Activated naive CD4-positive, alpha-beta T cell treated with anti-CD3 and anti-CD28 coated beads for 36 hours (primary cell): Measurements from ENCODE around the gene S100A8. TPM values are rescaled to one million over a fixed set of nuclear protein-coding genes. Genes with fewer than 3 reads are reported as not detected.

Experiments
- CTCF ChIA-PET: fragments of 350-600 bp; sonication (Branson Sonifier 250); formaldehyde crosslinking; loops from one replicate; lab custom pipeline; 2021; ENCODE audit warnings: antibody characterized with exemption; lab: Charles Lee
- DNase-seq: peaks from one replicate; pipeline ENCODE4 v3.0.0-alpha.2; 2020
- H3K27ac Mint-ChIP-seq: one replicate; pipeline ENCODE4 v1.8.0; 2021; ENCODE audit warnings: mild to moderate bottlenecking, mixed read lengths
- H3K27me3 Mint-ChIP-seq: one replicate; pipeline ENCODE4 v1.8.0; 2021; ENCODE audit warnings: low read depth, mixed read lengths
- H3K36me3 Mint-ChIP-seq: one replicate; pipeline ENCODE4 v1.8.0; 2021; ENCODE audit warnings: low read depth, mixed read lengths
- H3K4me1 Mint-ChIP-seq: one replicate; pipeline ENCODE4 v1.8.0; 2021; ENCODE audit warnings: low read depth, mixed read lengths
- H3K4me3 Mint-ChIP-seq: one replicate; pipeline ENCODE4 v1.8.0; 2021; ENCODE audit warnings: mild to moderate bottlenecking, moderate library complexity, mixed read lengths
- H3K9me3 Mint-ChIP-seq: one replicate; pipeline ENCODE4 v1.8.0; 2021; ENCODE audit warnings: mixed read lengths
- intact Hi-C: fragments of 100-400 bp; cut with micrococcal nuclease; formaldehyde crosslinking; loops from one replicate; pipeline ENCODE4 v1.15.1; 2023
- total RNA-seq, 2 experiments: library from RNA; stranded (reverse); gene quantifications; one replicate each; pipeline ENCODE4 v1.2.3, GENCODE V29; 2021

S100A8 gene
- total RNA-seq, 2 experiments from 2014 or later = not detected

DNA sequence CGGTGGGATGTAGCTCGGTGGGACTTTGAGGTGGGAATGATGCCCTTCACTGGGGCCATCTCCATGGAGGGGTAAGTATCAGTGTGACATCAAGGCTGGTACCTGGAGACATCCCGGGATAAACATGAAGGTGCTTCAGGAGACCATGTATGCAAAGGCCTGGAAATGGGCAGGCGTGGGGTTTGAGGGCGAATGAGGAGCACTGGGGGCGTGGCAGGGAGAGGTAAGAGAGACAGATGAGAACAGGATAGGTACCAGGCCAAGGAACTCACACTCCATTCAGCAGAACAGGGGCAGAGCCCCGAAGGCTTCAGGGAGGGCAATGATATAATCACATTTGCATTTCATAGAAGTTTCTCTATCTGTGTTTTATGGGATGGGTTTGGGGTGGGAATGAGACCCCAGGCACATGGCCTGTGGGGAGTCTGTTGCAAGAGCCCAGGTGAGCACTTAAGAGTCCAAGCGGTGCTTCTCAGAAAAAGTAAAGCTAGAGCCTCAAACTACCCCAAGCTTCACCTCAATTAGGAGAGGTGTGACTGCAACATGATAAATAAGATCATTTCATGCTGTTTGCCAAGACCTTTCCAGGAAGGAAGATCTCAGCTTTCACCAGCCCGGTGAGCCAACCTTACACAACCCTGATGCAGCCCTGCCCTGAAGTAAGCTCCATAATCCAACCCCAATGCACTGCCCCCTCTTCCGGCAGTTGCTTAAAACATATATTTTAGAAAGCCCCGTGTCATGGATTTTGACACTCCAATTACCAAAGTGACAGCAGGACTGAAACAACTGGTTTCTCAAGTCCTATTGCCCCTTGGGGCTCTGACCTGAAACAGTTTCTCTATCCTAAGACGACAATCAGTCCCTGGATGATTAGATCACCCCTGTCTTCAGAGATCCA is 25.9 kb downstream of the S100A8 start:
- Mint-ChIP-seq H3K4me1 (peaks cover 1% of the 10 kb centered on the region), H3K4me3 (no peak overlapping the region), H3K27ac (no peak overlapping the region), H3K9me3 (no peaks in the 10 kb centered on the region), H3K36me3 (no peaks in the 10 kb centered on the region), H3K27me3 (no peaks in the 10 kb centered on the region)
- DNase-seq = no peak
- CTCF ChIA-PET = interaction anchor here (0.6 to 1.2 kb wide), 2 partner anchors 13 to 905 kb away, joined by 3 to 4 read pairs; no protein-coding TSS in a partner anchor
- intact Hi-C loops = no loop called here

DNA sequence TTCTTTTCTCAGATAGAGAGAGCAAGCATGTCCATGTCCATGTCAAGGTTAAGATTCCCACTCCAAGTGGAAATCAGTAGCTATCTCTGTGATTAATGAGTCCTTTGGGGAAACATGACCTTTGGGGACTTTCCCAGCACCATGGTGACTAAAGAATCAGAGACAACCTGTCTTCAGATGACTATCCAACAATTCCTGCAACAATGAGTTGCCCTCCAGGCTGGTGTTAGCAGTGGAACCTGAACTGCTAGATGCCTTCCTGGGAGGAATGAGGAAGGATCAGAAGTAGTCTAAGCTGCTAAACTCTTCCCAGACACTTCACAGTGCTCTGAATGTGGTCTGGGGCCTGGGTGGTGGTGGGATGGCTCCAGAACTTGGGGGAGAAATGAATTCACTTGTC is 26.7 kb downstream of the S100A8 start:
- H3K27me3 Mint-ChIP-seq = no peaks in the 10 kb centered on the region
- intact Hi-C loops = no loop called here
- H3K9me3 Mint-ChIP-seq = no peaks in the 10 kb centered on the region
- peaks cover 1% of the 10 kb centered on the region for H3K4me1 Mint-ChIP-seq
- no peak for DNase-seq
- H3K36me3 Mint-ChIP-seq = no peaks in the 10 kb centered on the region
- CTCF ChIA-PET = interaction anchor here (0.6 to 3.6 kb wide), 4 partner anchors 11 to 904 kb away, joined by 3 to 16 read pairs (median 4); no protein-coding TSS in a partner anchor
- no peak overlapping the region for H3K4me3 Mint-ChIP-seq
- H3K27ac Mint-ChIP-seq = no peak overlapping the region

DNA sequence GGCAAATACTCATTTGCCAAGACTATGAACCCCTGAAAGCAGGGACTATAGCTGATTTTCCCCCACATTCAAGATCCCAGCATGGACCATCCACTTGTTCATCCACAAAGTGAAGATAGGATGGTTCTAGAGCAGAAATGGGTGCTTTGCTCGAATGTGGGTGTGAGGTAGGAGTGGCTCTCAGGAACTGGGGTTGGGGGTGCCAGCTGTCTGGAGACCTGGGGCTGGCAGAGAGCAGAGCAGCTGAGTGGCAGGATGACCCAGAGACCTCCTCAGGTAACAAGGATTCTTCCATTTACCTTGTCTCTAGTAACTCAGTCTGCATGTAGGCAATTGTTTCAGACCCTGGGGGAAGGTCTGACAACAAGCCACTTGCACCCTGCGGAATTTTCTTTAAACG is 27.2 kb downstream of the S100A8 start:
- H3K9me3 Mint-ChIP-seq = no peaks in the 10 kb centered on the region
- CTCF ChIA-PET = interaction anchor here (0.7 to 3.6 kb wide), 3 partner anchors 11 to 99 kb away, joined by 3 to 16 read pairs (median 5); no protein-coding TSS in a partner anchor
- H3K4me3 Mint-ChIP-seq = no peak overlapping the region
- H3K27me3 Mint-ChIP-seq = no peaks in the 10 kb centered on the region
- no peak for DNase-seq
- intact Hi-C loops = no loop called here
- peaks cover 1% of the 10 kb centered on the region for H3K4me1 Mint-ChIP-seq
- H3K36me3 Mint-ChIP-seq = no peaks in the 10 kb centered on the region
- no peak overlapping the region for H3K27ac Mint-ChIP-seq

DNA sequence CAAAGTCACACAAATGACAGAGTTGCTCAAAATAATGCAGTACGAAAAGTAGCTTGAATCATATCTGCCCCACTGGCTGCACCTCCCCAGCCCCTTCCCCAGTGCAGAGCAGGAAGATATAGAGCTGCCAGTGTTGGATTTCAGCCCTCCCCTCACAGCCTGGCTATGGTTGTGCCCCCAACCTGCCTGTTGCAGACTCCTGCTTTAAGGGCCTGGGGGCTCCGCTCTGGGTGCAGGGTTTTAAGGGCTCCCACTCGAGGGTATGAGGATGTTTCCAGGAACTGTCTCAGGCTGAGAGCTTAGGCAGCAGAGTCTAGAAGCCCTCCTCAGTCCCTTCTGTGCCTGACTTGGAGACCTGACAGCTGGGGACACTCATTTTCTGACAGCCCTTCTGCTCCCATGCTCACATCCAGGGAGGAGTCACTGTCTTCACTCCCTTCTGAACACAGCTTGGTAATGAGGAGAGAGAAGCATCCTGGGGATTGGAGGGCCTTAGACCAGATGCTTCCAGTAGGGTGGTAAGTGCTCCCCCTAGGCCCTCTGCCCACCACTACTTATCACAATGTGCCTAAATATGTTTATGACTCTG is 28.6 kb downstream of the S100A8 start:
- DNase-seq = no peak
- no peaks in the 10 kb centered on the region for H3K27me3 Mint-ChIP-seq
- no peaks in the 10 kb centered on the region for H3K9me3 Mint-ChIP-seq
- CTCF ChIA-PET = interaction anchor here (0.6 to 3.6 kb wide), 2 partner anchors 10 to 59 kb away, joined by 3 to 16 read pairs; no protein-coding TSS in a partner anchor
- H3K4me3 Mint-ChIP-seq = no peak overlapping the region
- H3K36me3 Mint-ChIP-seq = no peaks in the 10 kb centered on the region
- intact Hi-C loops = no loop called here
- no peak overlapping the region for H3K27ac Mint-ChIP-seq
- peaks cover 11% of the 10 kb centered on the region for H3K4me1 Mint-ChIP-seq

DNA sequence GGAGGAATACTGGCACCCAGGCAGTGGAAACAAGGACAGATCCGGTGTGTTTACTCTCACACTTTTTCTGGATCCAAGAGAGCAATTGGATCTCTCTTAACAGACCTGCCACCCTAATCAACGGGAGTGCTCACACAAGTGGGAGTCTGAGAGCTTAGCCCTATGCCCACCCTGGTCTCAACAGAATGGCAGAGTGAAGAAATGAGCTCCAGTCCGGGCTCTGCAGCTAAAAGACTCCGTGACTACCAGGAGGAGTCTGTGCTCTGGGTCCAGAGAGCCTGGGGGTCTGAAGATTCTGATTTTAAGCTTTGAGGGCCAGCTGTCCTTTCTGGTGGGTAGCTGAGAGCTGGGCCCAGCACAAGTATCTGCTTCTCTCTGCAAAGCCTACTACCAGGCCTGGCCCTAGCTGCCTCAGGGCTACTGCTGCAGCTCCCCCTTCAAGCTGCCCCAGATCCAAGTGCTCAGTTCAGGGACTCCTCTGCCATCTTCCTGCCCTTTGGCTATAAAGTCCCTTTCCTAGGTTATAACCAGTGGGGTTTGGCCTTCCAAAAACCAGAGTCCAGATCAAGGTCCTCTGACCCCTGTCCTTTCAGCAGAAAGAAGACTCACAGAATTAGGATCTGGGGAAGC is 29.3 kb downstream of the S100A8 start:
- Mint-ChIP-seq H3K4me3 (no peak overlapping the region), H3K27ac (no peak overlapping the region), H3K36me3 (no peaks in the 10 kb centered on the region), H3K27me3 (no peaks in the 10 kb centered on the region), H3K9me3 (no peaks in the 10 kb centered on the region), H3K4me1 (peaks cover 18% of the 10 kb centered on the region)
- intact Hi-C loops = no loop called here
- CTCF ChIA-PET = interaction anchor here (0.6 to 3.6 kb wide), 2 partner anchors 9 to 60 kb away, joined by 3 to 16 read pairs; no protein-coding TSS in a partner anchor
- no peak for DNase-seq

DNA sequence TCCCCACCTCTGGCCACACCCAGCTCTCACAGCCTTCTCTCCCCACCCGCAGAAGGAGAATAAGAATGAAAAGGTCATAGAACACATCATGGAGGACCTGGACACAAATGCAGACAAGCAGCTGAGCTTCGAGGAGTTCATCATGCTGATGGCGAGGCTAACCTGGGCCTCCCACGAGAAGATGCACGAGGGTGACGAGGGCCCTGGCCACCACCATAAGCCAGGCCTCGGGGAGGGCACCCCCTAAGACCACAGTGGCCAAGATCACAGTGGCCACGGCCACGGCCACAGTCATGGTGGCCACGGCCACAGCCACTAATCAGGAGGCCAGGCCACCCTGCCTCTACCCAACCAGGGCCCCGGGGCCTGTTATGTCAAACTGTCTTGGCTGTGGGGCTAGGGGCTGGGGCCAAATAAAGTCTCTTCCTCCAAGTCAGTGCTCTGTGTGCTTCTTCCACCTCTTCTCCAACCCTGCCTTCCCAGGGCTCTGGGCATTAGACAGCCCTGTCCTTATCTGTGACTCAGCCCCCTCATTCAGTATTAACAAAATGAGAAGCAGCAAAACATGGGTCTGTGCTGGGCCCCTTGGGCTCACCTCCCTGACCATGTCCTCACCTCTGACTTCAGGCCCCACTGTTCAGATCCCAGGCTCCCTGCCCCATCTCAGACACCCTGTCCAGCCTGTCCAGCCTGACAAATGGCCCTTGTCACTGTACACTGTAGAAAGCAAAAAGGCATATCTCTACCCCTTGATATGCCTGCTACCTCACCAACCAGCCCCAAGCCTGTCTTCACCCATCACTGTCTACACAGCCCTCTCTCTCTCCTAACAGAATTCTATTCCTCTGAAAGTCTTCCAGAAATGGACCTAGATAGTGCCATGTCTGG is 30.0 kb downstream of the S100A8 start:
- DNase-seq = no peak
- no peak overlapping the region for H3K27ac Mint-ChIP-seq
- no peaks in the 10 kb centered on the region for H3K36me3 Mint-ChIP-seq
- H3K4me1 Mint-ChIP-seq = peaks cover 20% of the 10 kb centered on the region
- CTCF ChIA-PET = interaction anchor here (0.9 to 3.6 kb wide), 3 partner anchors 8 to 133 kb away, joined by 3 to 16 read pairs (median 7); no protein-coding TSS in a partner anchor
- no peaks in the 10 kb centered on the region for H3K9me3 Mint-ChIP-seq
- intact Hi-C loops = no loop called here
- H3K27me3 Mint-ChIP-seq = no peaks in the 10 kb centered on the region
- H3K4me3 Mint-ChIP-seq = no peak overlapping the region

DNA sequence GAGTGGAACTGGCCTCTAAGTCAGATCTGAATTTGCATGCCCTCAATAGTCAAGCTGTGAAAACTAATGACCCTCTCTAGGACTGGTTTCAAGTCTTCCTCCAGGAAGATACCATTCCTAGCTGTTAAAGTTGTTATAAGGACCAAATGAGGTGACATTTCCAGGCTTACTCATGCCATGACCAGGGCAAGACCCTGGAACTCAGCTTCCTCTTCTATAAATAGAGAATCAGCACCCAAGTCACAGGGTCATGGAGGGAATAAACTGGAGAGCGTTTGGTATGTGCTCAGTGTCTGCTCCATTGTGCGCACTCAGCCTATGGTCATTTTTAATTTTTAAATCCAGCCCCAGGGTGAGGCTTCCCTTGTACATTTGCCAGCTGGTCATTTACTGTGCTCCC is 30.7 kb downstream of the S100A8 start:
- no peak overlapping the region for H3K4me3 Mint-ChIP-seq
- no peak overlapping the region for H3K27ac Mint-ChIP-seq
- no peaks in the 10 kb centered on the region for H3K9me3 Mint-ChIP-seq
- no peaks in the 10 kb centered on the region for H3K27me3 Mint-ChIP-seq
- peaks cover 20% of the 10 kb centered on the region for H3K4me1 Mint-ChIP-seq
- no peak for DNase-seq
- intact Hi-C loops = no loop called here
- H3K36me3 Mint-ChIP-seq = no peaks in the 10 kb centered on the region
- CTCF ChIA-PET = interaction anchor here (0.6 to 1.2 kb wide), 3 partner anchors 8 to 151 kb away, joined by 3 to 7 read pairs (median 3); no protein-coding TSS in a partner anchor

DNA sequence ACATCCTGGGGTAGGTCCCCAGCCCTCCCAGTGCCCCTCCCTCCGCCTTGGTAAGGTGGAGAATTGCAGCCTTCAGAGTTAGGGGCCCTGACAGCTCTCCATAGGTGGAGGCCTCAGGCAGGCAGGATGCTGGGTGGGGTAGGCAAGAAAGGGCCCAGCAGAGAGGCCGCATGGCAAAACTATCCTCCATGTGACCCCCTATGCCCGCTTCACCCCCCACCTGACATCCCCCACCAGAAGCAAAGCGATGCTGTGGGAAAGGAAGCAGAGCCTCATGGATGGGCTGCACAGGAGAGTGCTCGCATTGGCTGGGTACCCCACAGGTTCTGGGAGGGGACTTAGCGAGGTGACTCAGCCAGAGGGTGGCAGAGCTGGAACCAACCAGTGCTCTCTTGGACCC is 31.6 kb downstream of the S100A8 start:
- Mint-ChIP-seq H3K4me1 (peaks cover 19% of the 10 kb centered on the region), H3K4me3 (no peak overlapping the region), H3K36me3 (no peaks in the 10 kb centered on the region), H3K27ac (no peak overlapping the region), H3K27me3 (no peaks in the 10 kb centered on the region), H3K9me3 (no peaks in the 10 kb centered on the region)
- DNase-seq = no peak
- CTCF ChIA-PET = no interaction called here
- intact Hi-C loops = loop anchor here (10.0 kb wide), 1 partner anchor 416 kb away; the partner anchor contains the start of gene SLC27A3

DNA sequence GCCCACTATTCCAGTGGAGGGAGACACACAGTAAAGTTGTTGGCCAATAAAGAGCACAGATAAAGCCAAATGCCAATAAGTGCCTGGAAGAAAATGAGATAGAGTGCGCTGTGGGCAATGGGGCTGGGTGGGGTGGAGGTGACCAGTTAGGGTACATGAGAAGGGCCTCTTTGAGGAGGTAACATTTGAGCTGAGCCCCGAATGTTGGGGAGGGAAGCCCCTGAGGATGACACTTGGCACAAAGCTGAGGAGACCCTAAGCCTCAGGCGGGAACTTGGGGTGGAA is 32.2 kb downstream of the S100A8 start:
- Mint-ChIP-seq H3K27me3 (no peaks in the 10 kb centered on the region), H3K9me3 (no peaks in the 10 kb centered on the region), H3K36me3 (no peaks in the 10 kb centered on the region), H3K4me1 (peaks cover 18% of the 10 kb centered on the region), H3K4me3 (no peak overlapping the region), H3K27ac (no peak overlapping the region)
- no peak for DNase-seq
- CTCF ChIA-PET = interaction anchor here (0.7 to 2.4 kb wide), 4 partner anchors 10 to 136 kb away, joined by 3 to 35 read pairs (median 4); partner anchors contain the start of gene PGLYRP4
- intact Hi-C loops = loop anchor here (10.0 kb wide), 1 partner anchor 416 kb away; the partner anchor contains the start of gene SLC27A3

DNA sequence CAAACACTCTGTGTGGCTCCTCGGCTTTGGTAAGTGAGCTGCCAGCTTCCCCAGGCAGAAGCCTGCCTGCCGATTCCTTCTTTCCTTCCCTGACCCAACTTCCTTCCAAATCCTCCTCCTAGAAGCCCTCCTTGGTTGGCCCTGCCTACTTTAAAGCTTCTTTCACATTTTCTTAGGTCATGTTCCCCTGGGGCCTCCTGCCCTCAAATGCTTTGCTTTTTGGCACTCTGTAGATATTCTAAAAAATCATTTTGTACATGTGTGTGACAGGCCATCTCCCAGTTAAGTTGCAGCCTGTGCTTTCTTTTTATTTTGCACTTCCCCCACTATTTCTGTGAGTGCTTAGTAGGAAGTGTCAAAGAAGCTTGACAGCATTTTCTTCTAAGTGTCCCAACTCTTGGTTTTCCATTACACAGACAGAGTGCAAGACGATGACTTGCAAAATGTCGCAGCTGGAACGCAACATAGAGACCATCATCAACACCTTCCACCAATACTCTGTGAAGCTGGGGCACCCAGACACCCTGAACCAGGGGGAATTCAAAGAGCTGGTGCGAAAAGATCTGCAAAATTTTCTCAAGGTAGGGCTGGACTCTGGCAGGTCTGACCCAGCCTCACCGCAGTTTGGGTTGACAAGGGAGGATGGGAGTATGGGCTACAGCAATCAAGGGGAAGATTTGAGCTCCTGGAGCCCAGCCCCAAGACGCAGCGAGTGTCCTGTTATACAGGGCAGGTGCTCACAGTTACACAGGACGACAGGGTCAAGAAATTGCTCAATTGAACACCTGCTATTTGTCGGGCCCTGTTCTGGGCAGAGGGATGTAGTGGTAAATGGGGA is 32.8 kb downstream of the S100A8 start, which contains the start of gene S100A9:
S100A9 (plus strand) TSS at position 2 of the 838 bp plus-strand sequence; CDS start at position 432, 430 bp downstream.
- no peaks in the 10 kb centered on the region for H3K36me3 Mint-ChIP-seq
- no peak for DNase-seq
- H3K27me3 Mint-ChIP-seq = no peaks in the 10 kb centered on the region
- no peaks in the 10 kb centered on the region for H3K9me3 Mint-ChIP-seq
- H3K27ac Mint-ChIP-seq = peak within 1 kb of the TSS; percentile 0
- CTCF ChIA-PET = interaction anchor here (0.7 to 2.4 kb wide), 6 partner anchors 10 to 137 kb away, joined by 3 to 35 read pairs (median 4); partner anchors contain the start of gene PGLYRP4
- peak within 1 kb of the TSS; percentile 6 for H3K4me3 Mint-ChIP-seq
- intact Hi-C loops = loop anchor here (10.0 kb wide), 1 partner anchor 417 kb away; the partner anchor contains the start of gene SLC27A3
- H3K4me1 Mint-ChIP-seq = peaks cover 18% of the 10 kb centered on the region
